ENCODE measurements around the gene HS6ST3.

DNA sequence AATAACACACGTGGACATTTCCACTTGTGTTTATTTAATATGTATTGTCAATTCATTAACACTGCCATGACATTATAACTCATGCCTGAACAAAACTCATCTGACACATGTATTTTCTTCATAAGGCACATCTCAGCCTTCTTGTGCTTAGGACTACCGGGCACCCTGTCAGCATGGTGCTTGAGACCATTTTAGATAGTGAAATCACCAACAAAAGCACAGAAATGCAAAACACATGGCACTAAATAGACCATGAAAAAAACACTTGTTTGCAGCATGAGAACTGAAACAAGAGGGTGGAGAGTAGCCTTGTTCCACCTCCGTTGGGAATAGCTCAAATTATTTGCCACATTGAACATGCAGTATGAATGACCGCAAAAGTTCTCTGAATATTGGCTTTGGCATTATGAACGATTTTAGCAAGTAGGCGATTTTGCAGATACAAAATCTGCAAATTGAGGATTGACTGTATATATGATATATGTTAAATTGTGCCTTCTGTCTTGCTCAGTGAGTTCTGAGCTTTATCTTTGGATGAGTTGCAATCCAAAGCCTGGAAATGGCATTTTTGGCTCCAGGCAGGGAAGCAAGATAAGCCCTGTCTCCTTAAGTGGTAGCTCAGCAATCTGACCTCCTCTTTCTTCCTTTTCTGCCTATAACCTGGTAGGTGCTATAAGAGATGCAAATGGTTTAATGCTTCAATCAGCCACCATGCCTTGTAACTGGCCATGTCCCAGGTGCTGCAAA, 328.2 kb downstream of the HS6ST3 start:
- no peak for TF ChIP-seq EZH2phosphoT487 (IDR thresholded peaks at IDR 0.05; ENCODE audit: low read depth)
- TF ChIP-seq, protein P1, sequence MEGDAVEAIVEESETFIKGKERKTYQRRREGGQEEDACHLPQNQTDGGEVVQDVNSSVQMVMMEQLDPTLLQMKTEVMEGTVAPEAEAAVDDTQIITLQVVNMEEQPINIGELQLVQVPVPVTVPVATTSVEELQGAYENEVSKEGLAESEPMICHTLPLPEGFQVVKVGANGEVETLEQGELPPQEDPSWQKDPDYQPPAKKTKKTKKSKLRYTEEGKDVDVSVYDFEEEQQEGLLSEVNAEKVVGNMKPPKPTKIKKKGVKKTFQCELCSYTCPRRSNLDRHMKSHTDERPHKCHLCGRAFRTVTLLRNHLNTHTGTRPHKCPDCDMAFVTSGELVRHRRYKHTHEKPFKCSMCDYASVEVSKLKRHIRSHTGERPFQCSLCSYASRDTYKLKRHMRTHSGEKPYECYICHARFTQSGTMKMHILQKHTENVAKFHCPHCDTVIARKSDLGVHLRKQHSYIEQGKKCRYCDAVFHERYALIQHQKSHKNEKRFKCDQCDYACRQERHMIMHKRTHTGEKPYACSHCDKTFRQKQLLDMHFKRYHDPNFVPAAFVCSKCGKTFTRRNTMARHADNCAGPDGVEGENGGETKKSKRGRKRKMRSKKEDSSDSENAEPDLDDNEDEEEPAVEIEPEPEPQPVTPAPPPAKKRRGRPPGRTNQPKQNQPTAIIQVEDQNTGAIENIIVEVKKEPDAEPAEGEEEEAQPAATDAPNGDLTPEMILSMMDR (IDR thresholded peaks at IDR 0.05; ENCODE audit: low read depth, low read length) = no peak

Measured in OCI-LY3 (cell line).